Endometrial microvascular endothelial cells (primary cell): ENCODE data around the gene NEK8. TPM values are rescaled to one million over a fixed set of nuclear protein-coding genes. Genes with fewer than 3 reads are reported as not detected.
"Not testable (repeated sequence)": the region's sequence is repeated elsewhere in the genome, so short reads cannot be mapped to it uniquely, and the experiment has no call there.

Experiments
- in situ Hi-C: cut with HindIII; loops from 2 replicates; pipeline ENCODE4 v1.10.0; 2017; ENCODE audit warnings: low sequenced_read_pairs, low pct_unique_long_range_greater_than_20kb; ENCODE audit errors: inconsistent ontology term
- total RNA-seq: library from RNA; depleted of rRNA; stranded (reverse); fragments of >200 nt; gene quantifications from one replicate; pipeline ENCODE4 v1.2.3, GENCODE V29; 2015; ENCODE audit errors: inconsistent ontology term

NEK8 gene
- total RNA-seq, 1 donor from 2014 or later: 1.0 TPM

GRCh38 chr17:28706471-28707338 is 21.9 kb upstream of the NEK8 start:
- in situ Hi-C loops: no loop called here

GRCh38 chr17:28707339-28707720 is 21.3 kb upstream of the NEK8 start:
- in situ Hi-C loops: no loop called here

GRCh38 chr17:28710861-28711722 is 17.5 kb upstream of the NEK8 start:
- in situ Hi-C loops: no loop called here

- in situ Hi-C loops: no loop called here
These were observed 16.9 kb upstream of the NEK8 start, which contains the start of gene PROCA1 for GRCh38 chr17:28711723-28712031. PROCA1 (minus strand) TSS chr17:28711888; CDS start chr17:28711660, 228 bp downstream.

- in situ Hi-C loops: no loop called here
These were observed 16.4 kb upstream of the NEK8 start for GRCh38 chr17:28712032-28712704.

- in situ Hi-C loops: no loop called here
These were observed 15.7 kb upstream of the NEK8 start for GRCh38 chr17:28712705-28713415.

- in situ Hi-C loops: no loop called here
These were observed 14.3 kb upstream of the NEK8 start for GRCh38 chr17:28714281-28714680.

- in situ Hi-C loops: no loop called here
These were observed 13.4 kb upstream of the NEK8 start for GRCh38 chr17:28715217-28715616.

GRCh38 chr17:28716740-28717577 is 11.6 kb upstream of the NEK8 start:
- in situ Hi-C loops: no loop called here

- in situ Hi-C loops: no loop called here
These were observed 10.8 kb upstream of the NEK8 start, which contains the start of gene RAB34 for GRCh38 chr17:28717578-28718332. RAB34 (minus strand) TSS chr17:28717868; CDS start chr17:28717266, 602 bp downstream.

- in situ Hi-C loops: no loop called here
These were observed 10.1 kb upstream of the NEK8 start for GRCh38 chr17:28718333-28719020.

GRCh38 chr17:28719021-28719433 is 9.6 kb upstream of the NEK8 start:
- in situ Hi-C loops: no loop called here

- in situ Hi-C loops: no loop called here
These were observed 8.2 kb upstream of the NEK8 start for GRCh38 chr17:28720247-28720996.

GRCh38 chr17:28720997-28721329 is 7.6 kb upstream of the NEK8 start:
- in situ Hi-C loops: not testable (repeated sequence)

GRCh38 chr17:28722417-28723158 is 6.0 kb upstream of the NEK8 start:
- in situ Hi-C loops: no loop called here
